IMR-90 (cell line): ENCODE data around the gene SVIL. TPM values are rescaled to one million over a fixed set of nuclear protein-coding genes. Genes with fewer than 3 reads are reported as not detected.

ENCODE experiments used
- ATAC-seq: fragments of 200-7000 bp; cut with Tn5 transposase; 2 replicates; pipeline ENCODE4 v1.9.1; 2020; ENCODE audit warnings: low read depth, mild to moderate bottlenecking, moderate library complexity
- BruUV-seq: library from RNA; stranded (reverse); fragments of 400-500 nt; replicated peaks from 2 replicates; lab custom pipeline; 2021; lab: Mats Ljungman, UMichigan
- CTCF ChIA-PET: fragments of 300-600 bp; formaldehyde crosslinking; extraction: SDS; loops from one replicate; lab custom pipeline; 2021; ENCODE audit warnings: antibody characterized with exemption; lab: Yijun Ruan, JAX
- POLR2A ChIA-PET: fragments of 300-600 bp; sonication (Branson Sonifier 250); formaldehyde crosslinking; loops from one replicate; lab custom pipeline; 2022; ENCODE audit warnings: antibody characterized with exemption; ENCODE audit not compliant: unreplicated experiment; lab: Charles Lee
- DNase-seq: peaks from one replicate; pipeline ENCODE4 v3.0.0; 2013
- H2AFZ ChIP-seq: replicated peaks from 2 replicates; pipeline ENCODE3; 2013; ENCODE audit warnings: low read length, mild to moderate bottlenecking; ENCODE audit not compliant: poor library complexity
- H2AK5ac ChIP-seq: 2 replicates; pipeline ENCODE4 v1.6.1; 2013; ENCODE audit warnings: low read depth, low read length, inconsistent platforms
- H2AK9ac ChIP-seq: replicated peaks from 2 replicates; pipeline ENCODE3; 2013; ENCODE audit warnings: mild to moderate bottlenecking, low read depth, low read length, moderate library complexity; ENCODE audit not compliant: poor library complexity
- H2BK120ac ChIP-seq: 2 replicates; pipeline ENCODE4 v1.6.1; 2013; ENCODE audit warnings: low read depth, low read length, inconsistent platforms
- H2BK15ac ChIP-seq: 3 replicates; pipeline ENCODE4 v1.6.1; 2013; ENCODE audit warnings: low read depth, low read length, inconsistent platforms
- H2BK20ac ChIP-seq: 2 replicates; pipeline ENCODE4 v1.6.1; 2013; ENCODE audit warnings: low read depth, mild to moderate bottlenecking, inconsistent platforms, low read length, moderate library complexity
- H2BK5ac ChIP-seq: 2 replicates; pipeline ENCODE4 v1.6.1; 2013; ENCODE audit warnings: mild to moderate bottlenecking, low read depth, low read length, inconsistent platforms; ENCODE audit not compliant: poor library complexity, severe bottlenecking
- H3K14ac ChIP-seq: replicated peaks from 2 replicates; pipeline ENCODE4 v1.6.1; 2013; ENCODE audit warnings: low read depth, low read length, inconsistent platforms
- H3K18ac ChIP-seq: 2 replicates; pipeline ENCODE4 v1.6.1; 2013; ENCODE audit warnings: low read depth, low read length, control low read depth
- H3K23ac ChIP-seq: 2 replicates; pipeline ENCODE4 v1.6.1; 2013; ENCODE audit warnings: low read depth, low read length, inconsistent platforms
- H3K27ac ChIP-seq: 2 replicates; pipeline ENCODE4 v1.5.1; 2013; ENCODE audit warnings: mild to moderate bottlenecking, control low read depth, low read length; ENCODE audit not compliant: insufficient read depth
- H3K27me3 ChIP-seq: 2 replicates; pipeline ENCODE4 v1.6.1; 2013; ENCODE audit warnings: low read length; ENCODE audit not compliant: control insufficient read depth, insufficient read depth
- H3K36me3 ChIP-seq: 2 replicates; pipeline ENCODE4 v1.6.1; 2013; ENCODE audit warnings: low read length, mixed read lengths; ENCODE audit not compliant: control insufficient read depth, insufficient read depth
- H3K4ac ChIP-seq: 2 replicates; pipeline ENCODE4 v1.6.1; 2013; ENCODE audit warnings: low read depth, low read length, inconsistent platforms
- H3K4me1 ChIP-seq: 2 replicates; pipeline ENCODE4 v1.6.1; 2013; ENCODE audit warnings: low read length, mixed read lengths; ENCODE audit not compliant: control insufficient read depth, insufficient read depth
- H3K4me2 ChIP-seq: 2 replicates; pipeline ENCODE4 v1.6.1; 2013; ENCODE audit warnings: low read depth, mild to moderate bottlenecking, control low read depth, low read length, moderate library complexity
- H3K4me3 ChIP-seq: 2 replicates; pipeline ENCODE4 v1.5.1; 2013; ENCODE audit warnings: low read depth, mild to moderate bottlenecking, control low read depth, low read length, moderate library complexity; ENCODE audit not compliant: insufficient read depth
- H3K56ac ChIP-seq: 2 replicates; pipeline ENCODE4 v1.6.1; 2013; ENCODE audit warnings: low read length, inconsistent platforms; ENCODE audit not compliant: insufficient read depth; ENCODE audit errors: extremely low read depth
- H3K79me1 ChIP-seq, 2 experiments: 2 replicates each; pipeline ENCODE4 v1.6.1; 2013; ENCODE audit warnings: low read length in 2 of 2, inconsistent platforms in 1 of 2, low read depth in 1 of 2
- H3K9ac ChIP-seq: 2 replicates; pipeline ENCODE4 v1.6.1; 2013; ENCODE audit warnings: low read depth, low read length, control low read depth
- H3K9me1 ChIP-seq: 2 replicates; pipeline ENCODE4 v1.6.1; 2013; ENCODE audit warnings: low read length, inconsistent platforms; ENCODE audit not compliant: insufficient read depth
- H3K9me3 ChIP-seq: 2 replicates; pipeline ENCODE4 v1.6.1; 2013; ENCODE audit warnings: low read length; ENCODE audit not compliant: control insufficient read depth, insufficient read depth
- H4K20me1 ChIP-seq: 2 replicates; pipeline ENCODE4 v1.6.1; 2013; ENCODE audit warnings: low read length, inconsistent platforms; ENCODE audit not compliant: insufficient read depth
- H4K5ac ChIP-seq: 2 replicates; pipeline ENCODE4 v1.6.1; 2013; ENCODE audit warnings: mild to moderate bottlenecking, low read depth, low read length, control low read depth
- H4K8ac ChIP-seq, 2 experiments: 2 replicates each; pipeline ENCODE4 v1.6.1; 2013; ENCODE audit warnings: low read depth in 2 of 2, low read length in 2 of 2, control low read depth in 1 of 2, inconsistent platforms in 1 of 2
- H4K91ac ChIP-seq: 2 replicates; pipeline ENCODE4 v1.6.1; 2013; ENCODE audit warnings: low read depth, low read length, inconsistent platforms; ENCODE audit not compliant: insufficient read depth
- BHLHE40 ChIP-seq: fragments of 150-350 bp; IDR thresholded peaks from 2 replicates; pipeline ENCODE4 v1.6.1; 2016; ENCODE audit warnings: mild to moderate bottlenecking, low read depth, low read length
- CEBPB ChIP-seq: IDR thresholded peaks from 2 replicates; pipeline ENCODE4 v1.6.1; 2012; ENCODE audit warnings: low read depth, low read length, improper control_type of control experiment
- CHD1 ChIP-seq: IDR thresholded peaks from 2 replicates; pipeline ENCODE4 v1.6.1; 2012; ENCODE audit warnings: low read depth, low read length, improper control_type of control experiment
- CTCF ChIP-seq: conservative IDR thresholded peaks from 2 replicates; pipeline ENCODE4 v1.5.1; 2012; ENCODE audit warnings: mild to moderate bottlenecking, low read depth, low read length, improper control_type of control experiment
- FOS ChIP-seq: fragments of 150-350 bp; IDR thresholded peaks from 2 replicates; pipeline ENCODE4 v1.6.1; 2016; ENCODE audit warnings: low read depth, low read length
- MAFK ChIP-seq: IDR thresholded peaks from 2 replicates; pipeline ENCODE4 v1.6.1; 2012; ENCODE audit warnings: low read depth, low read length, improper control_type of control experiment
- MAZ ChIP-seq: IDR thresholded peaks from 2 replicates; pipeline ENCODE4 v1.6.1; 2012; ENCODE audit warnings: low read depth, mild to moderate bottlenecking, low read length, improper control_type of control experiment, moderate library complexity, borderline replicate concordance
- MXI1 ChIP-seq: IDR thresholded peaks from 2 replicates; pipeline ENCODE4 v1.6.1; 2012; ENCODE audit warnings: low read depth, mild to moderate bottlenecking, low read length, moderate library complexity, borderline replicate concordance
- NFE2L2 ChIP-seq: fragments of 150-350 bp; IDR thresholded peaks from 2 replicates; pipeline ENCODE4 v1.6.1; 2016; ENCODE audit warnings: low read depth, mild to moderate bottlenecking, low read length
- POLR2A ChIP-seq: IDR thresholded peaks from 2 replicates; pipeline ENCODE4 v1.6.1; 2012; ENCODE audit warnings: mild to moderate bottlenecking, low read depth, low read length
- RAD21 ChIP-seq: IDR thresholded peaks from 2 replicates; pipeline ENCODE4 v1.6.1; 2012; ENCODE audit warnings: low read length, improper control_type of control experiment
- RCOR1 ChIP-seq: IDR thresholded peaks from 2 replicates; pipeline ENCODE4 v1.6.1; 2012; ENCODE audit warnings: mild to moderate bottlenecking, low read length, improper control_type of control experiment; ENCODE audit not compliant: insufficient replicate concordance
- RFX5 ChIP-seq: IDR thresholded peaks from 2 replicates; pipeline ENCODE4 v1.8.0; 2012; ENCODE audit warnings: low read depth, mild to moderate bottlenecking, low read length, moderate library complexity
- SMC3 ChIP-seq: fragments of 150-350 bp; IDR thresholded peaks from 2 replicates; pipeline ENCODE4 v1.6.1; 2016; ENCODE audit warnings: low read depth, mild to moderate bottlenecking, antibody characterized with exemption, low read length, moderate library complexity
- USF2 ChIP-seq: fragments of 150-350 bp; IDR thresholded peaks from 2 replicates; pipeline ENCODE4 v1.6.1; 2017; ENCODE audit warnings: mild to moderate bottlenecking, antibody characterized with exemption, low read length, low read depth
- WGBS, 2 experiments: methylation state at CpG; one replicate each; pipeline versions ENCODE4 v1.1.5 to v1.1.7; 2013; ENCODE audit warnings: missing lambda C conversion rate in 2 of 2; ENCODE audit not compliant: insufficient read length in 1 of 2; ENCODE audit errors: extremely low coverage in 2 of 2; 5-methylcytosine and 5-hydroxymethylcytosine counted together
- dilution Hi-C: fragments of 300-500 bp; cut with HindIII; formaldehyde crosslinking; loops from one replicate; pipeline ENCODE4 v1.14.3; 2018; ENCODE audit warnings: low sequenced_read_pairs; ENCODE audit not compliant: unreplicated experiment
- in situ Hi-C: fragments of 300-500 bp; cut with MboI; formaldehyde crosslinking; loops from 3 replicates; pipeline ENCODE4 v1.14.3; 2019; ENCODE audit warnings: low sequenced_read_pairs, inconsistent platforms, mixed read lengths
- intact Hi-C: fragments of 100-400 bp; cut with micrococcal nuclease; formaldehyde crosslinking; loops from 2 replicates; pipeline ENCODE4 v1.10.0; 2022
- polyA plus RNA-seq, 3 experiments: library from polyadenylated mRNA; depleted of rRNA; stranded (reverse); fragments of >200 nt; gene quantifications; 2 replicates each; pipeline ENCODE4 v1.2.3, GENCODE V29; 2012; ENCODE audit warnings: low replicate concordance in 1 of 3
- total RNA-seq: library from RNA; depleted of rRNA; stranded (reverse); fragments of >200 nt; gene quantifications from 2 replicates; pipeline ENCODE4 v1.2.3, GENCODE V29; 2012
- TF ChIP-seq, protein P1 (sequence below): fragments of 150-350 bp; IDR thresholded peaks from 2 replicates; pipeline ENCODE4 v1.6.1; 2016; ENCODE audit warnings: low read depth, mild to moderate bottlenecking, low read length, moderate library complexity, borderline replicate concordance

Gene SVIL
- total and polyA plus RNA-seq, 2 of the 4 experiments (the other 2 are of a cell fraction): 11.5 to 11.6 TPM

GRCh38 chr10:29471544-29471859 is 163.3 kb downstream of the SVIL start:
- Histone ChIP-seq H3K4me2 (peak overlapping the region; percentile 27; the same call in 1 of the 2 replicates), H3K4ac (peak overlapping the region; percentile 41; the same call in 1 of the 2 replicates), H3K56ac (no peak overlapping the region), H3K9me3 (no peaks in the 10 kb centered on the region), H3K9me1 (peaks cover 15% of the 10 kb centered on the region), H3K9ac (no peak overlapping the region), H2BK120ac (no peak overlapping the region), H4K8ac (no peak overlapping the region), H4K5ac (no peak overlapping the region), H2AK9ac (no peak overlapping the region), H3K4me3 (no peak overlapping the region), H4K20me1 (peaks cover 27% of the 10 kb centered on the region), H3K79me1 (peaks cover 5 to 51% of the 10 kb centered on the region in 2 experiments; a peak in 3 of 4 replicates), H2AK5ac (no peak overlapping the region), H2BK20ac (no peak overlapping the region), H2AFZ (no peak overlapping the region), H3K14ac (no peak overlapping the region), H3K23ac (no peak overlapping the region), H3K36me3 (peaks cover 48% of the 10 kb centered on the region), H2BK15ac (no peak overlapping the region), H4K91ac (no peak overlapping the region), H3K18ac (no peak overlapping the region), H3K27me3 (no peaks in the 10 kb centered on the region), H3K4me1 (peaks cover 14% of the 10 kb centered on the region), H3K27ac (no peak overlapping the region), H2BK5ac (peak overlapping the region; percentile 16)
- in situ Hi-C loops (no loop called here), intact Hi-C loops (no loop called here), dilution Hi-C loops (no loop called here)
- WGBS, 2 experiments: no CpG with 5 or more reads among the region's 1 CpG
- DNase-seq: peak; percentile 90
- POLR2A ChIA-PET: no interaction called here
- CTCF ChIA-PET: no interaction called here
- TF ChIP-seq RAD21: no peak
- no peak for TF ChIP-seq USF2
- no peak for TF ChIP-seq MAZ
- TF ChIP-seq, protein P1, sequence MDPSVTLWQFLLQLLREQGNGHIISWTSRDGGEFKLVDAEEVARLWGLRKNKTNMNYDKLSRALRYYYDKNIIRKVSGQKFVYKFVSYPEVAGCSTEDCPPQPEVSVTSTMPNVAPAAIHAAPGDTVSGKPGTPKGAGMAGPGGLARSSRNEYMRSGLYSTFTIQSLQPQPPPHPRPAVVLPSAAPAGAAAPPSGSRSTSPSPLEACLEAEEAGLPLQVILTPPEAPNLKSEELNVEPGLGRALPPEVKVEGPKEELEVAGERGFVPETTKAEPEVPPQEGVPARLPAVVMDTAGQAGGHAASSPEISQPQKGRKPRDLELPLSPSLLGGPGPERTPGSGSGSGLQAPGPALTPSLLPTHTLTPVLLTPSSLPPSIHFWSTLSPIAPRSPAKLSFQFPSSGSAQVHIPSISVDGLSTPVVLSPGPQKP: no peak
- no peak for TF ChIP-seq CTCF
- no peak for TF ChIP-seq CHD1
- TF ChIP-seq SMC3: no peak
- peak; percentile 28; the same call in 1 of the 2 replicates for TF ChIP-seq NFE2L2
- TF ChIP-seq RFX5: no peak
- TF ChIP-seq FOS: peak; percentile 91
- no peak for TF ChIP-seq POLR2A
- peak; percentile 69; the same call in 1 of the 2 replicates for TF ChIP-seq CEBPB
- no peak for TF ChIP-seq RCOR1
- TF ChIP-seq MXI1: no peak
- peak; percentile 70; the same call in 1 of the 2 replicates for TF ChIP-seq BHLHE40
- no peak for TF ChIP-seq MAFK
- ATAC-seq: peak; percentile 87
- BruUV-seq: no TSS peak
